ENCODE results near the gene PHF20. TPM values are rescaled to one million over a fixed set of nuclear protein-coding genes. Genes with fewer than 3 reads are reported as not detected.
A peak's percentile ranks its signal among the peaks of the same experiment; 100 is the strongest.

PHF20 gene
- total and polyA plus RNA-seq, 2 of the 13 experiments (the other 11 are each of a cell fraction or from before 2014, with no cell fraction given) = 22.8 to 34.1 TPM

DNA sequence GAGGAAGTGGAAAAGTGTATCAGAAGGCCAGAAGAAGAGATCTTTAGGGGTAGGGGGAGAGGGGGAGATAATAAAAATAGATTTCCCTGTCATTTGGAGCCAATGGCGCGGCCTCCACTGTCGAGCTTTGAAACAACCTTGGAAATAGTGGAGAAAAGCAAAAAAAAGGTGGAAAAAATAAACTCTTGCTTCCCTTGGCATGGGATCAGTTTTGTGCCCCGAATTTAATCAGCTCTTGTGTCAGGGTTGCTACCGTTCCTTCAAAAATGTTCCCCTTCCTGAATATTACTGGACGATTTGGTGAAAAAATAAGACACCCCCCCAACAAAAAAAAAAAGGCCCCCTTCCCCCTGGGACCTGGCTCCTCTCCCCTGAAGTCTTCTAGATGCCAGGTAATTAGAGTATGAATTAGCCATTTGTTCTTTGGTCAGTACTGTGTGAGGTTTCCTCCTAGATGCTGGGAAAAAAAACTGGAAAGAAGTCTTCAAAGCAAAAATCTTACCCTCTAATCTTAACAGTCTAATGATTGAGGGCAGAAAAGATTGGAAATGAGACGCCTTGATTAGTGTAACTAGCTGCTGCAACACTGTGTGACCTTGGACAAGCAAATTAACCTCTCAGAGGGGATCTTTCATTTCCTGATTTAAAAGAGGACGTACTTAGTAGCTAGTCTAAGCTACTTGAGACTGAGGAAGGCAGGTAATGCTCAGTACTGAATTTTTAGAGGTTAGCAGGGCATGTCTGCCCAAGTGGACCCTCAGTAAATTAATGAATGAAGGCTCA, 28.9 kb upstream of the PHF20 start (continued):
- peak; percentile 84; the same call in 1 of the 2 replicates for TF ChIP-seq ZSCAN30 (CRISPR knock-in tag; IDR thresholded peaks at IDR 0.05)
- TF ChIP-seq PCBP2 (optimal IDR thresholded peaks at IDR 0.05; ENCODE audit: low read depth, low read length, poor library complexity, severe bottlenecking) = peak; percentile 85
- TF ChIP-seq ZSCAN21 (CRISPR knock-in tag; IDR thresholded peaks at IDR 0.05; ENCODE audit: borderline replicate concordance) = no peak
- TF ChIP-seq, protein P1, sequence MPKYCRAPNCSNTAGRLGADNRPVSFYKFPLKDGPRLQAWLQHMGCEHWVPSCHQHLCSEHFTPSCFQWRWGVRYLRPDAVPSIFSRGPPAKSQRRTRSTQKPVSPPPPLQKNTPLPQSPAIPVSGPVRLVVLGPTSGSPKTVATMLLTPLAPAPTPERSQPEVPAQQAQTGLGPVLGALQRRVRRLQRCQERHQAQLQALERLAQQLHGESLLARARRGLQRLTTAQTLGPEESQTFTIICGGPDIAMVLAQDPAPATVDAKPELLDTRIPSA (CRISPR knock-in tag; IDR thresholded peaks at IDR 0.05; ENCODE audit: borderline replicate concordance) = no peak
- no peak for TF ChIP-seq ZNF296 (CRISPR knock-in tag; conservative IDR thresholded peaks at IDR 0.05)
- TF ChIP-seq ZNF253 (CRISPR knock-in tag; IDR thresholded peaks at IDR 0.05; ENCODE audit: borderline replicate concordance) = no peak
- TF ChIP-seq, protein P2, sequence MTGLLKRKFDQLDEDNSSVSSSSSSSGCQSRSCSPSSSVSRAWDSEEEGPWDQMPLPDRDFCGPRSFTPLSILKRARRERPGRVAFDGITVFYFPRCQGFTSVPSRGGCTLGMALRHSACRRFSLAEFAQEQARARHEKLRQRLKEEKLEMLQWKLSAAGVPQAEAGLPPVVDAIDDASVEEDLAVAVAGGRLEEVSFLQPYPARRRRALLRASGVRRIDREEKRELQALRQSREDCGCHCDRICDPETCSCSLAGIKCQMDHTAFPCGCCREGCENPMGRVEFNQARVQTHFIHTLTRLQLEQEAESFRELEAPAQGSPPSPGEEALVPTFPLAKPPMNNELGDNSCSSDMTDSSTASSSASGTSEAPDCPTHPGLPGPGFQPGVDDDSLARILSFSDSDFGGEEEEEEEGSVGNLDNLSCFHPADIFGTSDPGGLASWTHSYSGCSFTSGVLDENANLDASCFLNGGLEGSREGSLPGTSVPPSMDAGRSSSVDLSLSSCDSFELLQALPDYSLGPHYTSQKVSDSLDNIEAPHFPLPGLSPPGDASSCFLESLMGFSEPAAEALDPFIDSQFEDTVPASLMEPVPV (CRISPR knock-in tag; IDR thresholded peaks at IDR 0.05) = no peak; the same call in 1 of the 2 replicates
- TF ChIP-seq, protein P3, sequence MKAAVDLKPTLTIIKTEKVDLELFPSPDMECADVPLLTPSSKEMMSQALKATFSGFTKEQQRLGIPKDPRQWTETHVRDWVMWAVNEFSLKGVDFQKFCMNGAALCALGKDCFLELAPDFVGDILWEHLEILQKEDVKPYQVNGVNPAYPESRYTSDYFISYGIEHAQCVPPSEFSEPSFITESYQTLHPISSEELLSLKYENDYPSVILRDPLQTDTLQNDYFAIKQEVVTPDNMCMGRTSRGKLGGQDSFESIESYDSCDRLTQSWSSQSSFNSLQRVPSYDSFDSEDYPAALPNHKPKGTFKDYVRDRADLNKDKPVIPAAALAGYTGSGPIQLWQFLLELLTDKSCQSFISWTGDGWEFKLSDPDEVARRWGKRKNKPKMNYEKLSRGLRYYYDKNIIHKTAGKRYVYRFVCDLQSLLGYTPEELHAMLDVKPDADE (CRISPR knock-in tag; IDR thresholded peaks at IDR 0.05) = no peak
- TF ChIP-seq ZNF337 (CRISPR knock-in tag; IDR thresholded peaks at IDR 0.05; ENCODE audit: borderline replicate concordance, low read depth) = no peak
- no peak for TF ChIP-seq HOXA9 (CRISPR knock-in tag; IDR thresholded peaks at IDR 0.05; ENCODE audit: borderline replicate concordance)
- TF ChIP-seq ZNF678 (CRISPR knock-in tag; IDR thresholded peaks at IDR 0.05) = 0 out of 2 replicates have a peak, but pooled peaks have one; percentile 14
- TF ChIP-seq, protein P4, sequence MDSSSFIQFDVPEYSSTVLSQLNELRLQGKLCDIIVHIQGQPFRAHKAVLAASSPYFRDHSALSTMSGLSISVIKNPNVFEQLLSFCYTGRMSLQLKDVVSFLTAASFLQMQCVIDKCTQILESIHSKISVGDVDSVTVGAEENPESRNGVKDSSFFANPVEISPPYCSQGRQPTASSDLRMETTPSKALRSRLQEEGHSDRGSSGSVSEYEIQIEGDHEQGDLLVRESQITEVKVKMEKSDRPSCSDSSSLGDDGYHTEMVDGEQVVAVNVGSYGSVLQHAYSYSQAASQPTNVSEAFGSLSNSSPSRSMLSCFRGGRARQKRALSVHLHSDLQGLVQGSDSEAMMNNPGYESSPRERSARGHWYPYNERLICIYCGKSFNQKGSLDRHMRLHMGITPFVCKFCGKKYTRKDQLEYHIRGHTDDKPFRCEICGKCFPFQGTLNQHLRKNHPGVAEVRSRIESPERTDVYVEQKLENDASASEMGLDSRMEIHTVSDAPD (CRISPR knock-in tag; IDR thresholded peaks at IDR 0.05) = no peak; the same call in 1 of the 2 replicates
- no peak for TF ChIP-seq PLRG1 (conservative IDR thresholded peaks at IDR 0.05)
- TF ChIP-seq, protein P5, sequence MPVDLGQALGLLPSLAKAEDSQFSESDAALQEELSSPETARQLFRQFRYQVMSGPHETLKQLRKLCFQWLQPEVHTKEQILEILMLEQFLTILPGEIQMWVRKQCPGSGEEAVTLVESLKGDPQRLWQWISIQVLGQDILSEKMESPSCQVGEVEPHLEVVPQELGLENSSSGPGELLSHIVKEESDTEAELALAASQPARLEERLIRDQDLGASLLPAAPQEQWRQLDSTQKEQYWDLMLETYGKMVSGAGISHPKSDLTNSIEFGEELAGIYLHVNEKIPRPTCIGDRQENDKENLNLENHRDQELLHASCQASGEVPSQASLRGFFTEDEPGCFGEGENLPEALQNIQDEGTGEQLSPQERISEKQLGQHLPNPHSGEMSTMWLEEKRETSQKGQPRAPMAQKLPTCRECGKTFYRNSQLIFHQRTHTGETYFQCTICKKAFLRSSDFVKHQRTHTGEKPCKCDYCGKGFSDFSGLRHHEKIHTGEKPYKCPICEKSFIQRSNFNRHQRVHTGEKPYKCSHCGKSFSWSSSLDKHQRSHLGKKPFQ (CRISPR knock-in tag; IDR thresholded peaks at IDR 0.05; ENCODE audit: insufficient replicate concordance) = no peak
- peak; percentile 93 for TF ChIP-seq SSRP1 (CRISPR knock-in tag; IDR thresholded peaks at IDR 0.05)
- TF ChIP-seq, protein P6, sequence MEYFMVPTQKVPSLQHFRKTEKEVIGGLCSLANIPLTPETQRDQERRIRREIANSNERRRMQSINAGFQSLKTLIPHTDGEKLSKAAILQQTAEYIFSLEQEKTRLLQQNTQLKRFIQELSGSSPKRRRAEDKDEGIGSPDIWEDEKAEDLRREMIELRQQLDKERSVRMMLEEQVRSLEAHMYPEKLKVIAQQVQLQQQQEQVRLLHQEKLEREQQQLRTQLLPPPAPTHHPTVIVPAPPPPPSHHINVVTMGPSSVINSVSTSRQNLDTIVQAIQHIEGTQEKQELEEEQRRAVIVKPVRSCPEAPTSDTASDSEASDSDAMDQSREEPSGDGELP (IDR thresholded peaks at IDR 0.05; ENCODE audit: borderline replicate concordance, low read depth) = no peak
- TF ChIP-seq ZNF790 (CRISPR knock-in tag; IDR thresholded peaks at IDR 0.05; ENCODE audit: borderline replicate concordance) = peak; percentile 7
- peak; percentile 5; the same call in 1 of the 2 replicates for TF ChIP-seq THAP11 (CRISPR knock-in tag; IDR thresholded peaks at IDR 0.05)
- no peak for TF ChIP-seq ZNF577 (CRISPR knock-in tag; IDR thresholded peaks at IDR 0.05; ENCODE audit: borderline replicate concordance, low read depth)
- no peak for TF ChIP-seq AGO1 (IDR thresholded peaks at IDR 0.05; ENCODE audit: low read depth, low read length, poor library complexity, severe bottlenecking)
- no peak for TF ChIP-seq SP5 (CRISPR knock-in tag; IDR thresholded peaks at IDR 0.05; ENCODE audit: borderline replicate concordance, low read depth)
